ENCODE data around the gene PRR7. TPM values are rescaled to one million over a fixed set of nuclear protein-coding genes. Genes with fewer than 3 reads are reported as not detected.

Gene PRR7
- total and polyA plus RNA-seq, 2 of the 13 experiments (the other 11 are each of a cell fraction or from before 2014, with no cell fraction given): 4.8 to 5.0 TPM

DNA sequence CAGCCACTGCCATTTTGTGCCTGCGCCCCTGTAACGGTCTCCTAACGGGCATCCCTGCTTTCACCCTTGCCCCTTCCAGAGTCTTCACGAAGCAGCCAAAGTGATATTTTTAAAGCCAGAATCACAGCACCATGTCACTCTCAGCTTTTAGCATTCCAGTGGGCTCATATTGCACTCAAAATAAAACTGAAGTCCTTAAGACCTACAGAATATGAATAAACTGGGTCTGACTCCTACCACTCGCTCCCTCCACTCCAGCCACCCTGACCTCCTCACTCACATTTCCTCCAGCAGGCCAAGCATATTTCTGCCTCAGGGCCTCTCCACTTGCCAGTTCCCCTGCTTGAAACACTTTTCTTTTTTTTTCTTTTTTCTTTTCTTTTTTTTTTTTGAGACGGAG lies 53.2 kb downstream of the PRR7 start (continued):
- TF ChIP-seq, protein P1, sequence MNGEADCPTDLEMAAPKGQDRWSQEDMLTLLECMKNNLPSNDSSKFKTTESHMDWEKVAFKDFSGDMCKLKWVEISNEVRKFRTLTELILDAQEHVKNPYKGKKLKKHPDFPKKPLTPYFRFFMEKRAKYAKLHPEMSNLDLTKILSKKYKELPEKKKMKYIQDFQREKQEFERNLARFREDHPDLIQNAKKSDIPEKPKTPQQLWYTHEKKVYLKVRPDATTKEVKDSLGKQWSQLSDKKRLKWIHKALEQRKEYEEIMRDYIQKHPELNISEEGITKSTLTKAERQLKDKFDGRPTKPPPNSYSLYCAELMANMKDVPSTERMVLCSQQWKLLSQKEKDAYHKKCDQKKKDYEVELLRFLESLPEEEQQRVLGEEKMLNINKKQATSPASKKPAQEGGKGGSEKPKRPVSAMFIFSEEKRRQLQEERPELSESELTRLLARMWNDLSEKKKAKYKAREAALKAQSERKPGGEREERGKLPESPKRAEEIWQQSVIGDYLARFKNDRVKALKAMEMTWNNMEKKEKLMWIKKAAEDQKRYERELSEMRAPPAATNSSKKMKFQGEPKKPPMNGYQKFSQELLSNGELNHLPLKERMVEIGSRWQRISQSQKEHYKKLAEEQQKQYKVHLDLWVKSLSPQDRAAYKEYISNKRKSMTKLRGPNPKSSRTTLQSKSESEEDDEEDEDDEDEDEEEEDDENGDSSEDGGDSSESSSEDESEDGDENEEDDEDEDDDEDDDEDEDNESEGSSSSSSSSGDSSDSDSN (CRISPR knock-in tag; IDR thresholded peaks at IDR 0.05): no peak
- TF ChIP-seq ZFP1 (CRISPR knock-in tag; IDR thresholded peaks at IDR 0.05) (no peak), DR1 (CRISPR knock-in tag; IDR thresholded peaks at IDR 0.05) (no peak), YY1 (IDR thresholded peaks at IDR 0.05; ENCODE audit: insufficient read depth, insufficient replicate concordance, low read depth, low read length) (no peak), ZBTB8A (CRISPR knock-in tag; IDR thresholded peaks at IDR 0.05; ENCODE audit: borderline replicate concordance, low read depth) (no peak), KLF6 (CRISPR knock-in tag; IDR thresholded peaks at IDR 0.05) (no peak), GPN1 (CRISPR knock-in tag; IDR thresholded peaks at IDR 0.05; ENCODE audit: borderline replicate concordance) (no peak), XRCC5 (optimal IDR thresholded peaks at IDR 0.05; ENCODE audit: low read length) (no peak)
- TF ChIP-seq, protein P2, sequence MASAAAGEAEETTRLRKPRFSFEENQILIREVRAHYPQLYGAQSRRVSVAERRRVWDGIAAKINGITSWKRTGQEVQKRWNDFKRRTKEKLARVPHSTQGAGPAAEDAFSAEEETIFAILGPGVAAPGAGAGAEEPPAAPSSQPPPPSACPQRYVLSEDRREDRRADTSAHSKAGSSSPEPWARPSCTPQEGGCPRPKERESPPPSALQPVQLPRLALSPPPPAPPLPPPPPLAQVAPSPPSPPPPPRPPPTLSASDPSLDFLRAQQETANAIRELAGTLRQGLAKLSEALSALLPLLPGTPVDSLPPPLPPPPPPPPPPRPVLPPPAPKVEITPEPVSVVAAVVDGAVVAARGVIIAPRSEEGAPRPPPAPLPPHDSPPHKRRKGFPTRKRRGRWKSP (CRISPR knock-in tag; IDR thresholded peaks at IDR 0.05): no peak
- TF ChIP-seq, protein P3, sequence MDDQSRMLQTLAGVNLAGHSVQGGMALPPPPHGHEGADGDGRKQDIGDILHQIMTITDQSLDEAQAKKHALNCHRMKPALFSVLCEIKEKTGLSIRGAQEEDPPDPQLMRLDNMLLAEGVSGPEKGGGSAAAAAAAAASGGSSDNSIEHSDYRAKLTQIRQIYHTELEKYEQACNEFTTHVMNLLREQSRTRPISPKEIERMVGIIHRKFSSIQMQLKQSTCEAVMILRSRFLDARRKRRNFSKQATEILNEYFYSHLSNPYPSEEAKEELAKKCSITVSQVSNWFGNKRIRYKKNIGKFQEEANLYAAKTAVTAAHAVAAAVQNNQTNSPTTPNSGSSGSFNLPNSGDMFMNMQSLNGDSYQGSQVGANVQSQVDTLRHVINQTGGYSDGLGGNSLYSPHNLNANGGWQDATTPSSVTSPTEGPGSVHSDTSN (CRISPR knock-in tag; IDR thresholded peaks at IDR 0.05; ENCODE audit: borderline replicate concordance): no peak

All from HepG2 (cell line).